ENCODE data around the gene SYTL1. TPM values are rescaled to one million over a fixed set of nuclear protein-coding genes. Genes with fewer than 3 reads are reported as not detected.
"Not testable (repeated sequence)": the region's sequence is repeated elsewhere in the genome, so short reads cannot be mapped to it uniquely, and the experiment has no call there.

SYTL1 gene
- total RNA-seq, 4 donors from 2014 or later = 1.6 to 11.3 (median 4.8) TPM; not detected in 1

- H3K4me3 ChIP-seq = no peak overlapping the region
- intact Hi-C loops (cut with DNase I; ENCODE audit: low total_unique reads) = no loop called here
- H3K9me3 ChIP-seq = no peaks in the 10 kb centered on the region
- TF ChIP-seq POLR2A (IDR thresholded peaks at IDR 0.05) = no peak
- no peak for TF ChIP-seq CTCF (IDR thresholded peaks at IDR 0.05)
- no peaks in the 10 kb centered on the region for H3K4me1 ChIP-seq
- DNase-seq = no peak
- H3K27me3 ChIP-seq = no peaks in the 10 kb centered on the region
- H3K27ac ChIP-seq = no peak overlapping the region
- no peaks in the 10 kb centered on the region for H3K36me3 ChIP-seq
Observed at GRCh38 chr1:27383661-27384060, 41.8 kb downstream of the SYTL1 start.

- H3K36me3 ChIP-seq, H3K9me3 ChIP-seq, DNase-seq, H3K4me1 ChIP-seq, H3K27ac ChIP-seq, H3K4me3 ChIP-seq, H3K27me3 ChIP-seq: not testable (repeated sequence)
- intact Hi-C loops (cut with DNase I; ENCODE audit: low total_unique reads) = loop anchor here (5.0 kb wide), 1 partner anchor 82 kb away; no protein-coding TSS in a partner anchor
Observed at GRCh38 chr1:27384797-27385196, 43.0 kb downstream of the SYTL1 start.

- H3K36me3 ChIP-seq = no peaks in the 10 kb centered on the region
- intact Hi-C loops (cut with DNase I; ENCODE audit: low total_unique reads) = loop anchor here (5.0 kb wide), 1 partner anchor 86 kb away; no protein-coding TSS in a partner anchor
- H3K9me3 ChIP-seq = no peaks in the 10 kb centered on the region
- H3K4me3 ChIP-seq = no peak overlapping the region
- peaks cover 6 to 8% of the 10 kb centered on the region in 2 donors for H3K4me1 ChIP-seq
- no peaks in the 10 kb centered on the region for H3K27me3 ChIP-seq
- DNase-seq = peak; percentile 66 to 74
- TF ChIP-seq CTCF (IDR thresholded peaks at IDR 0.05) (peak; percentile 84 to 92 (median 87)), POLR2A (IDR thresholded peaks at IDR 0.05) (no peak)
- no peak overlapping the region for H3K27ac ChIP-seq
Observed at GRCh38 chr1:27388337-27389005, 46.6 kb downstream of the SYTL1 start.

GRCh38 chr1:27391511-27392095, 49.8 kb downstream of the SYTL1 start:
- peak overlapping the region; percentile 15 to 41 for H3K4me3 ChIP-seq
- no peaks in the 10 kb centered on the region for H3K9me3 ChIP-seq
- peaks cover 6 to 8% of the 10 kb centered on the region in 2 donors for H3K4me1 ChIP-seq
- H3K27ac ChIP-seq = peak overlapping the region in 1 of 2 donors; percentile 23
- no peaks in the 10 kb centered on the region for H3K36me3 ChIP-seq
- peak; percentile 71 to 72 for DNase-seq
- intact Hi-C loops (cut with DNase I; ENCODE audit: low total_unique reads) = loop anchor here (5.0 kb wide), 1 partner anchor 34 kb away; no protein-coding TSS in a partner anchor
- no peaks in the 10 kb centered on the region for H3K27me3 ChIP-seq
- TF ChIP-seq CTCF (IDR thresholded peaks at IDR 0.05) (no peak), POLR2A (IDR thresholded peaks at IDR 0.05) (peak in 1 of 2 donors; percentile 26)

GRCh38 chr1:27392096-27392777, 50.4 kb downstream of the SYTL1 start, which contains the start of gene GPR3:
Gene GPR3 (plus strand): TSS chr1:27392622. CDS start chr1:27393799, 1,177 bp downstream.
- no peaks in the 10 kb centered on the region for H3K27me3 ChIP-seq
- no peaks in the 10 kb centered on the region for H3K36me3 ChIP-seq
- DNase-seq = peak; percentile 91 to 94
- intact Hi-C loops (cut with DNase I; ENCODE audit: low total_unique reads) = loop anchor here (5.0 kb wide), 1 partner anchor 35 kb away; no protein-coding TSS in a partner anchor
- TF ChIP-seq CTCF (IDR thresholded peaks at IDR 0.05) = peak; percentile 61 to 67 (median 66)
- TF ChIP-seq POLR2A (IDR thresholded peaks at IDR 0.05) = peak; percentile 38 to 45
- peaks cover 6 to 8% of the 10 kb centered on the region in 2 donors for H3K4me1 ChIP-seq
- peak within 1 kb of the TSS; percentile 15 to 41 for H3K4me3 ChIP-seq
- H3K27ac ChIP-seq = peak within 1 kb of the TSS; percentile 49 to 53
- no peaks in the 10 kb centered on the region for H3K9me3 ChIP-seq

All from uterus (tissue), 4 donors.